ENCODE results near the gene ASCC1. TPM values are rescaled to one million over a fixed set of nuclear protein-coding genes. Genes with fewer than 3 reads are reported as not detected.
A peak's percentile ranks its signal among the peaks of the same experiment; 100 is the strongest.
"Not testable (repeated sequence)": the region's sequence is repeated elsewhere in the genome, so short reads cannot be mapped to it uniquely, and the experiment has no call there.

ASCC1 gene
- polyA plus RNA-seq, 3 donors: 38.5 to 57.4 (median 43.2) TPM

DNA sequence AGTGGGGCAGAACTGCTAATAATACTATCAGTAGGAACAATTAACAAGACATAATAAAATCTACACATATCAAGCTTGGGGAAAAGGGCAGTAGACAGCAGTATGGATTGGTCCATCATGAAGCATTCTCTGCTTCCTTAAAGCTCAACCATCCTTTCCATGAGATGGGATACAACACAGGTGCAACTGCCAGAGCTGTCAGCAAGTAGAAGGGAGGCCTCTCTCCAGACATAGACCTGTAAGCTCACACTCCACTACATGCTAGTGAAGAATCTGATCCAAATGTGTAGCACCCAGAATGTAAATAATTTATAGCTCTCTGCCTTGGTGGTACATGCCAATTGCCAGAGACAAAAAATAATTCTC, 41.8 kb downstream of the ASCC1 start:
- DNase-seq: no peak

DNA sequence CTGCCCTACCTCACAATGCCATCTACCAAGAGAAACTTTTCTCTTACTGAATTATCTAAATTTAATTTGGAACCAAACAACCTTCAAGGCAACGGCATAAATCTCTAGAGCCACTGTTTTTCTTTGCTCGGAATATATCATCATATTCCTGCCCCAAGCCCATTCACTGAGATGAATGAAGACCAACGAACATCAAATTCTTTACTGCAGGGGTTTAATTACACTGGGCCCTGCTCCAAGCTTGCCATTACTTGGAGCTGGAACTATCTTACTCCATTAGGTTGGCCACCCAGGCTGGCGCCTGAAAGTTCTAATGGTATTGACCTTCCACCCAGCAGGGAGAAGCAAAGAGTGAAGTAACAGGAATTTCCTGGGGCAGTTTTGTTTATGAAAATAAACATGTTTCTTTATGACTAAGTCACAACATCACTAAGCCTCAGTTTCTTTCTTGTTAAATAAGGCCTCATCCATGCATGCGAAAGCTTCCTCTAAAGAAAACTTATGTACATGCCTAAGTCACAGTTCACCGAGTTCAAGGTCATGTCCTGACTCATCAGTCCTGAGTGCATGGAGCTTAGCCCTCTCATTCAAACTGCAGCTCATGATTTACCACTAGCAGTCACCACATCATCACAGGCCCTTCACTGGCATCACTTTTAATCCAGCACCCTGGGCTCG, 42.3 kb downstream of the ASCC1 start:
- DNase-seq: no peak

DNA sequence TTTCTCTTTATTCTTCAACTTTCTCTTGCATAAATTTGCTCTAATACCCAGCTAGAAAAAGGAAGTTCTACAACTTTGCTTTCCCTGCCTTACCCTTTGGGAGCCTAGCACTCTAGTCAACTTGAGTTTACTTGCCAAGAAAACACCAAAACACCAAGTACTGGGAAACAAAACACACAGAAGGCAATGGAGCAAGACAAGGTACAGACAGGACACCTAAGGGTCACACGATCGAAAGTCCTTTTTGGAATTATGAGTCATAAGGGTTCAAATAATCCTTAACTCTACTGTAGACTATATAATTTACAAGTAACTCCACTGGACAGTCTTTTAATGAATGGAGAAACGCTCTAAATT, 42.8 kb downstream of the ASCC1 start:
- DNase-seq: no peak

DNA sequence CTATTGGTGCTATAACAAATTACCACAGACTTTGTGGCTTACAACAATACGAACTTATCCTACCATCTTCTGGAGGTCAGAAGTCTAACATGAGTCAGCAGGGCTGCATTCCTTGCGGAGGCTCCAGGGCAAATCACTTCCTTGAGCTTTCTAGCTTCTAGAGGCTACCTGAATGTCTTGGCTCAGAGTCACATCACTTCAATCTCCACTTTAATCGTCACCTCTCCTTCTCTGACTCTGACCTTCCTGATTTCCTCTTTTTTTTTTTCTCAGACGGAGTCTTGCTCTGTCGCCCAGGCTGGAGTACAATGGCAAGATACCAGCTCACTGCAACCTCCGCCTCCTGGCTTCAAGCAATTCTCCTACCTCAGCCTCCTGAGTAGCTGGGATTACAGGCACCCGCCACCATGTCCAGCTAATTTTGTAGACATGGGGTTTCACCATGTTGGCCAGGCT, 44.9 kb downstream of the ASCC1 start:
- no peak for DNase-seq

DNA sequence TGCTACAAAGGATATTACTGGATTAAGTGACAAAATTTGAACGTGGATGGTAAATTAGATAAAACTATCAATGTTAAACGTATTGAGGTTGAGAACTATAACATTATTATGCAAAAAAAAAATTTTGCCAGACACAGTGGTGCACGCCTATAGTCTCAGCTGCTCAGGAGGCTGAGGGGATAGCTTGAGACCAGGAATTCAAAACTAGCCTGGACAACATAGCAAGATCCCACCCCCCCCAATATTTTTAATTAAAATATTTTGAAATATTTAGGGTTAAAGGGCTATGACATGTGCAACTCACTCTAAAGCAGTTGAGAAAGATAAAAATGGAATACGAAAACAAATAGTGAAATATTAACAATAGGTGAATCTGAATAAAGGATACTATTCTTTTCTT, 45.3 kb downstream of the ASCC1 start:
- no peak for DNase-seq

DNA sequence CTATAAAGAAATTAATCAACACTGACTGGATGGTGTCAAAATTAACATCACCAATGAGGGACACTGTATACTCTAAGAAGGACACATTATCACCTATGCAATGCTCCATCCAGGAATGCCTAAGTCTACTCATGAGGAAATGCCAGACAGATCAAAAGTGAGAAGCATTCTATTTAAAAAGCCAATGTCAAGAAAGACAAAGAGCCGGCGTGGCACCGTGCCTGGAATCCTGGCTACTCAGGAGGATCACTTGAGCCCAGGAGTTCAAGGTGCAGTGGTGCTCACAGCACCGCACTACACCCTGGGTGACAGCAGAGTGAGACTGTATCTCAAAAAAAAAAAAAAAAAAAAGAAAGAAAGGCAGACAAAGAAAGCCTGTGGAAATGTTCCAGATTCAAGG, 45.8 kb downstream of the ASCC1 start:
- no peak for DNase-seq

DNA sequence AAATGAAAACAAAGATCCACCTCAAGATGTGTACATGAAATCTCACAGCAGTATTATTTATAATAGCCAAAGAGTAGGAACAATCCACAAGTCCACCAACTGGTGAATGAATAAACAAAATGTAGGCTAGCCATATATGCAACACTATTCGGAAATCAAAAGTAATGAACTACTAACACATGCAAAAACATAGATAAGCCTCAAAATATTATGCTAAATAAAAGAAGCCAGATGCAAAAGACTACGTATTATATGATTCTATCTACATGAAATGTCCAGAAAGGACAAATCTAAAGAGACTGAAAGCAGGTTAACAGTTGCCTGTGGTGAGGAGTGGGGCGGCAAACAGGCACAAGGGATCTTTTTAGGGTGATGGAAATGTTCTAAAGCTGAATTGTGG, 49.0 kb downstream of the ASCC1 start:
- DNase-seq: no peak

DNA sequence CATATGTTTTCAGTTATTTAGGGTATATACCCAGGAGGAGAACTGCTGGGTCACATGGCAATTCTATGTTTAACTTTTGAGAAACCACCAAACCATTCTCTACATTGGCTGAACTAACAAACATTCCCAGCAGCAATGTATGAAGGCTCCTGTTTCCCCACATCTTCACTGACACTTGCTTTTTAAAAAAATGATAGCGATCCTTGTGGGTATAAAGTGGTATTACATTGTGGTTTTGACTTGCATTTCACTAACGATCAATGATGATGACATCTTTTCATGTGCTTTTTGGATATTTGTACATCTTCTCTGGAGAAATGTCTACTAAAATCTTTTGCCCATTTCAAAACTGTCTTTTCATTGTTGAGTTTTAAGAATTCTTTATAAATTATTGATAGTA, 51.5 kb downstream of the ASCC1 start:
- DNase-seq: no peak

DNA sequence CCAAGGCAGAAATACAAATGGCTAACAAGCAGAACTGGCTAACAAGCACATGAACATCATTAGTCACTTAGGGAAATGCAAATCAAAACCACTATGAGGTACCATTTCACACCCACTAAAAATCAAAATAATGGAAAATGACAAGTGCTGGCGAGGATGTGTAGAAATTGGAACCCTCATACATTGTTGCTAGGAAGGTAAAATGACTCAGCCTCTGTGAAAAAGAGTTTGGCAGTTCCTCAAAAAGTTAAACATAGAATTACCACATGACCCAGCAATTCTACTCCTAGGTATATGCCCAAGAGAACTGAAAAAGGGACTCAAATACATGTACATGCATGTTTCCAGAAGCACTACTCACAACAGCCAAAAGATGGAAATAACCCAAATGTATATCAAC, 53.1 kb downstream of the ASCC1 start:
- DNase-seq: no peak

DNA sequence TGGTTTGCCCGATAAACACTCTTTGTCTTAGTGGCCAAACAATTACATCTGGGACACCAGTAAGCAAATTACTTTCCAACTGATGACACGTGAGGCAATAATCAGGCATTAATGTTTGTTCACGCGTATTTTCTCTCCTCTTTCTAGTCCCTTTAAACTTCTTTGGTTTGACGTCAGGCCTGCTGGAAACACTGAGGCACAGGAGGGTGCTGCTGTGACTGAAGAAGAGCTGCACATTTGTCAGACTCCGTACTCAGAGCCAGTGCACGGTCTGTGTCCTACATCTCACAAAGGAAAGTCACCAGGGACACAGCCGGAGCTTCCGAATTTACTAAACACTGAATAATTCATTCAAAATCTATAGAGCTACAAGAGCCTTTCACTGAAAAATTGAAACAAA, 57.9 kb downstream of the ASCC1 start:
- no peak for DNase-seq

DNA sequence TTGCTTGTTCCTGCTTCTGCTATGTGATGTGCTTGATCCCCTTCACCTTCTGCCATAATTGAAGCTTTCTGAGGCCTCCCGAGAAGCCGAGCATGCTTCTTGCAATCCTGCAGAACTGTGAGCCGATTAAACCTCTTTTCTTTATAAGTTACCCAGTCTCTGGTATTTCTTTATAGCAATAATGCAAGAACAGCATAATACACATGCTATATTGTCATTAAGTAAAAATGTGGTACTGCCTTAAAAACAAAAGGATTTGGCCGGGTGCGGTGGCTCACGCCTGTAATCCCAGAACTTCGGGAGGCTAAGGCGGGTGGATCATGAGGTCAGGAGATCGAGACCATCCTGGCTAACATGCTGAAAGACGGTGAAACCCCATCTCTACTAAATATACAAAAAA, 59.9 kb downstream of the ASCC1 start:
- DNase-seq: no peak

DNA sequence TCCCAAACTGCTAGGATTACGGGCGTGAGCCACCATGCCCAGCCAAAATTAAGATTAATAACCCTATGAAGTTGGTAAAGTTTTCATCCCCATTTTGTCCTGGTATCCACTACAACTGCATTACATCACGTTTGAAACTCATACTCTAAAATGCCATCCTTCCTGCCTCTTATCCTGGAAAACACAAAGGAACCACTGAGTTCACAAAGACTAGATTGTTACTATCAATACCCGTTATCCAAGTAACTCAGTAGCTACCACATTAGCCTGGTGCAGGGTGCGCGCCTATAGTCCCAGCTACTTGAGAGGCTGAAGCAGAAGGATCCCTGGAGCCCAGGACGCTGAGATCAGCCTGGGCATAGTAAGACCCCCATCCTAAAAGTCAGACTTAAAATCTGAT, 63.8 kb downstream of the ASCC1 start:
- DNase-seq: no peak

DNA sequence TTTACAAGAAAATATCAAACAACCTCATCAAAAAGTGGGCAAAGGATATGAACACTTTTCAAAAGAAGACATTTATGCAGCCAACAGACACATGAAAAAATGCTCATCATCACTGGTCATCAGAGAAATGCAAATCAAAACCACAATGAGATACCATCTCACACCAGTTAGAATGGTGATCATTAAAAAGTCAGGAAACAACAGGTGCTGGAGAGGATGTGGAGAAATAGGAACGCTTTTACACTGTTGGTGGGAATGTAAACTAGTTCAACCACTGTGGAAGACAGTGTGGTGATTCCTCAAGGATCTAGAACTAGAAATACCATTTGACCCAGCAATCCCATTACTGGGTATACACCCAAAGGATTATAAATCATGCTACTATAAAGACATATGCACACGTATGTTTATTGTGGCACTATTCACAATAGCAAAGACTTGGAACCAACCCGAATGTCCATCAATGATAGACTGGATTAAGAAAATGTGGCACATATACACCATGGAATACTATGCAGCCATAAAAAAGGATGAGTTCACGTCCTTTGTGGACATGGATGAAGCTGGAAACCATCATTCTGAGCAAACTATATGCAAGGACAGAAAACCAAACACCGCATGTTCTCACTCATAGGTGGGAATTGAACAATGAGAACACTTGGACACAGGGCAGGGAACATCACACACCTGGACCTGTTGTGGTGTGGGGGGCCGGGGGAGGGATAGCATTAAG, 65.2 kb downstream of the ASCC1 start:
- not testable (repeated sequence) for DNase-seq

DNA sequence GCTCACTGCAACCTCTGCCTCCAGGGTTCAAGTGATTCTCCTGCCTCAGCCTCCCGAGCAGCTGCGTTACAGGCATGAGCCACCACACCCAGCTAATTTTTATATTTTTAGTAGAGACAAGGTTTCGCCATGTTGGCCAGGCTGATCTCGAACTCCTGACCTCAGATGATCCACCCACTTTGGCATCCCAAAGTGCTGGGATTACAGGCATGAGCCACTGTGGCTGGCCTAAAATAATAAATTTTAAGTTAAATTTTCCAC, 68.8 kb downstream of the ASCC1 start:
- DNase-seq: not testable (repeated sequence)

DNA sequence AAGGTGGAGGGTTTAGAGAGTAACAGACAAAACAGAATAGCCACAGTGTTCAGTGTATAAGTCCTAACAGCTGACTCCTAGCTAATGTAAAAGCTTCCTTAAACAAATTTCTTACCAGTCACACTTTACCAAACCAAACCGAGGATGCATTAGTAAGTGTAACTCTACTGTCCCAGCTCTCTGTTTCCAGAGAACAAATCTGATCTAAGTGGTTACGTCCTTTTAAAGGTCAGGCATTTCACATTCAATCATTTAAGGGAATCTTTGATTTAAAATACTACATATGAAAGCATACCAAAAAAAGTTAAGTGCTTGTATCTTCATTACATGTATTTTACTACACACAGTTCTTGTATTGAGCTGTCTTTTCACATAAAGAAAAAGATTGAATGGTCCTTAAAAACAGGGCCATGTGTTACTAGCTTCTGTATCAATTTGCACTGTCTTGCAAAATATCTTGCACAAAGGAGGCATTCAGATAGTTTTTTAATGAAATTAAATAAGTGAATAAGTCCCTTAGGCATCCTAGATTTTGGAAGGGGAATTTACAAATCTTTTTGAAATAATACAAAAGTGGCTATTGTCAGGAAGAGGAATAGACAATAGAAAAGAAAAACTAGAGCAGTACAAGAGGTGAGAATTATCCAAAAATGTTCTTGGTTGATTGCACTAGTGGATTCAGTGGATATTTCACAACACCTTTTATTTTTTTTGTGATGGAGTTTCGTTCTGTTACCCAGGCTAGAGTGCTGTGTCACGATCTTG, 69.3 kb downstream of the ASCC1 start:
- no peak for DNase-seq

DNA sequence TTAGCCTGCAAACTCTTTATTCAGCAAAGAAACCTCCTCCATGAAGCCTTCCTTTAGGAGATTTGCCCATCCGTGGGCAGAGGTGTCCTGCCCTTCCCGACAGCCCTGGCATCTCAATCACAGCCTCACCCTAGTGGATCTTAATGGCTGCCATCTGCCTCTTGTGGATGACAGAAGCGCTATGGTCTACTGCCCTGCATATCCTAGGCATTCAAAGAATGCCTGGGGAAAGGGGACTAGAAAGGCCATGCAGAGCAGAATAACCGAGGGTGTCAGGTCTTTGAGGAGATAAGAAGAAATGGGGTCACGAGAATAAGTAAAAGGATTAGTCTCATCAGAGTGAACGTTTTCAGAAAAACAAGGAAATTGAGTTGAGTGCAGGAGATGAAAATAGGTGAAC, 70.0 kb downstream of the ASCC1 start:
- peak; percentile 26 for DNase-seq

DNA sequence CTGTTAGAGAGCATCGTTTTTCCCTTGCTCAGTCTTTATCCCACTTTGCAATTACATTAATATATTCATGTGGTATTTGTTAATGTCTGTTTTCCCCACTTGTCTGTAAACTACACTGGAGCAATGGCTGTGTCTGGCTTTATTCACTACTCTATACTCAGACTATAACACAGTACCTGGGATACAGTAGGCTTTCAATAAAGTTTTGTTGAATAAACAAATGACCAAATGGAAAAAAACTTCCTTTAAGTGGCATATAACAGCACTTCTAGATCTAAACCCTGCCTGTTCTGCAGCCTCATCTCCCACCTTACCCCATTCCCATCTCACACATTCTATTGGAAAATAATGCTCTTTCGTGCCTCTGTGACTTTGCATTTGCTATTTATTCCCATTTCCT, 70.4 kb downstream of the ASCC1 start:
- no peak for DNase-seq

DNA sequence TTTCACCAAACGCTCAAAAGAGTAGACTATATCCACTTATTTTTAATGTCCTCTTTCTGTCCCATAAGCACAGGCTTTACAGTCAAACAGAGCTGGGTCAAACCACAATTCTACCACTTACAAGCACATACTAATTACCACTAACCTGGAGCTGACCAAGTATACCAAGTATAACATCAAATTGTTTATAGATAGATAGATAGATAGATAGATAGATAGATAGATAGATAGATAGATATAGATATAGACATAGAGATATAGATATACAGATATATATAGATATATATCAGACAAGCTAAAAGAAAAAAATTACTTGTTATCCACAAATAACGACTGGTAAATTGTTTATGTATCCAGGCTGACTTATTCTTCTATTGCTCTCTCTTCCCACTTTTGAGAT, 75.2 kb downstream of the ASCC1 start:
- DNase-seq: no peak

DNA sequence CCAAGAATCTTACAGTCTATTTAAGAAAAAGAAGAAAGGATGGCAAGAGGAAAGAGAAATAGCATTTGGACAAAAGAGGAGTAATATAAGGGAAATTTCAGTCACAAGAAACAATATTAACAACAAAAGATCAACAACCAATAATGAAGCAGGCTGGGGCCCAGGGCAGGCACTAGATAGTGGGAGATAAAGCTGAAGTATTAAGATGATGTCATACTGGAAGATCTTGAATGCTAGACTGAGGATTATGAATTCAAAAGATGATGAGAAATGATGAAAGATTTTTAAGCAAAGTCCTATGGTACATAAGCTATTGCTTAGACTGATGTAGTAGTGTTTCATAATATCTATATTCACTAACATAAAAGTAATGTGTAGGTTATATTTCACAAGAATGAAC, 75.9 kb downstream of the ASCC1 start:
- no peak for DNase-seq

DNA sequence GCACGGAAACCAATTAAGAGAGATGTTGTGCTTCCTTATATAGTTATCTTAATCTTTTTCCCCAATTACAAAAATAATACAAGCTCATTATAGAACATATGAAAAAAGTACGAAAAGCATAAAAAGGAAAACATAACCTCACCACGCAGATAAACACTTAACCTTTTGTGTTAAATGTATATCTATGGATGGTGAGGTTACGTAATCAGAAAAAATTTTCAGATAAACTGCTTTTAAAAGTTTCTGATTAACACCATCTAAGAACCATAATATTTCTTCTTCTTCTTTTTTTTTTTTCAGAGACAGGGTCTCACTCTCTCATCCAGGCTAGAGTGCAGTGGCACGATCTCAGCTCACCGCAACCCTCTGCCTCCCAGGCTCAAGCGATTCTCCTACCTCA, 78.5 kb downstream of the ASCC1 start:
- DNase-seq: no peak

DNA sequence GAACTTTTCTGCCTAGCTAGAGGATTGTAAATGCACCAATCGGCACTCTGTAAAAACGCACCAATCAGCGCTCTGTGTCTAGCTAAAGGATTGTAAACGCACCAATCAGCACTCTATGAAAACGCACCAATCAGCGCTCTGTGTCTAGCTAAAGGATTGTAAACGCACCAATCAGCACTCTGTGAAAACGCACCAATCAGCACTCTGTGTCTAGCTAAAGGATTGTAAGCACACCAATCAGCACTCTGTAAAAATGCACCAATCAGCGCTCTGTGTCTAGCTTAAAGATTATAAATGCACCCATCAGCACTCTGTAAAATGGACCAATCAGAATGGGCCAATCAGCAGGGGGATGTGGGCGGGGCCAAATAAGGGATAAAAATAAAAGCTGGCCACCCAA, 79.9 kb downstream of the ASCC1 start:
- not testable (repeated sequence) for DNase-seq

DNA sequence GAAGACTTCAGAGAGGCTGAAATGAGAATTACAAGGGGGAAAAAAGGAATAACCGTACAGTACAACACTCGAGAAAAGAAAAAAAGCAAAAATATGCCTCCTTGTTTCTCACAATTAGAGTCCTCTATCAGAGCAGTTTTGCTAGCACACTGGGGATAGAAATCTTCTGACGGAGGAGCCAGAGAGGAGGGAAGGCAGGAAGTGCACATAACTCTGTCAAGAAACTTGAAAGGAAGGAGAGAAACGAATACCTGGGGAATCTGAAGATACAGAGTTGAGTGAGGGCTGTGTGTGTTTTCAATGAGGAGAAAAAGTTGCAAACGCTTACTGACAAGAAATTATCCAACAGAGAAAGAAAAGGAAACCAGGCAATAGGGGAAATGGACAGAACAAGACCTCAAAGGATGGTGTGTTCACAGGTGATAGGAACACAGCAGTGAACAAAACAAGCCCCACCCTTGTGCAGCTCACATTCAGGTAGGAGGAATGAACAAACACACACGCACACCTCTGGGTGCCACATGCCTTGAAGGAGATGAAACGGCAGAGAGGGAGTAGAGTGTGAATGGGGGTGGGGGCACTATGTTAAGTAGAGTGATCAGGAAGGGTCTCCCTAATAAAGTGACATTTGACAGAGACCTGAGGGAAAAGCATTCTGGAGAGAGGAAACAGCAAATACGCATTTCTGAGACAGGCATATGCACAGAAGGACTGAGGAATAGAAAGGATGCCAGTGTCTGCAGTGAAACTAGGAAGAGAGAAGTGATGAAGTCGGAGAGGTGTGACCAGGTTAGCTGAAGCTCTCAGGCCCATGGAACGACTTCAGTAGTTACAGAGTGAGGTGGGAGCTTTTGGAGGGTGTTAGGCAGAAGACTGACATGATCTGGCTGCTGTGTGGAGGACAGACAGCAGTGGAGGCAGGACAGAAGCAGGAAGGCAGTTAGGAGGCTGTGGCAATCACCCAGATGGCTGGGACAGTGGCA, 81.0 kb downstream of the ASCC1 start:
- DNase-seq: no peak
